GM19438 (cell line): ENCODE results near the gene CDK11A.
"Not testable (repeated sequence)": the region's sequence is repeated elsewhere in the genome, so short reads cannot be mapped to it uniquely, and the experiment has no call there.

Experiments used
- ATAC-seq: cut with Tn5 transposase; IDR thresholded peaks from one replicate; pipeline ENCODE4 v1.9.1; 2021; ENCODE audit warnings: low read depth; ENCODE audit not compliant: unreplicated experiment

CDK11A gene

DNA sequence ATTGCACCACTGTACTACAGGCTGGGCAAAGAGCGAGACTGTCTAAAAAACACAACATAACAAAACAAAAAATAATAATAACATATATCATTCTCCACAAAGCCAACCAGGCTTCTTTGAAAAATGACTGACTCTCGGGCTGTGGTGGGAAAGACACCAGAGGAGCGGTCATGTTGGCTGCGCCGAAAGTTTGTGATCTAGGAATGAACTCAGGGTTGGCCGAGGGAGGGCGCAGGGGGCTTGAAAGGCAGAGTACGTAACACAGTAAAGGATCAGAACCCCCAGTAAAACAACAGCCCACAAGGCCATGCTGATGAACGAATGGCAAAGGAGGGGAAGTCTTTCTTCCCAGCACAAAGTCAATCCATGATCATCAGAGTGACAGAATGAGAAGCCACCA, 36.3 kb downstream of the CDK11A start:
- no peak for ATAC-seq

GRCh38 chr1:1684031-1684681, 40.0 kb downstream of the CDK11A start:
- ATAC-seq, result no peak

- no peak for ATAC-seq
These were observed 40.9 kb downstream of the CDK11A start for GRCh38 chr1:1683104-1683905.

DNA sequence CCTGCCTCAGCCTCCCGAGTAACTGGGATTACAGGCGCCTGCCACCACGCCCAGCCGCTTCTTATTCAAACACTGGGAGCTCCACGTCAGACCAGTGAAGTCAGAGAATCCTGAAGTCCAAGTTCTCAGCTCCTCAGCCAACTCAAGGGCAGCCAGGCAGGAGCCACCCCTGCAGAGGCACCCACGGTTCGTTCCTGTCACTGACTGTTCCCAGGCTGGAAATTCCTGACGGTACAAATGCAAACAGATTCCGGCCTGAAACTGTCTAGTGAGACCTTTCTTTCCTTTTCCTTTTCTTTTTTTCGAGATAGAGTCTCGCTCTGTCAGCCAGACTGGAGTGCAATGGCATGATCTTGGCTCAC, 43.3 kb downstream of the CDK11A start:
- no peak for ATAC-seq

DNA sequence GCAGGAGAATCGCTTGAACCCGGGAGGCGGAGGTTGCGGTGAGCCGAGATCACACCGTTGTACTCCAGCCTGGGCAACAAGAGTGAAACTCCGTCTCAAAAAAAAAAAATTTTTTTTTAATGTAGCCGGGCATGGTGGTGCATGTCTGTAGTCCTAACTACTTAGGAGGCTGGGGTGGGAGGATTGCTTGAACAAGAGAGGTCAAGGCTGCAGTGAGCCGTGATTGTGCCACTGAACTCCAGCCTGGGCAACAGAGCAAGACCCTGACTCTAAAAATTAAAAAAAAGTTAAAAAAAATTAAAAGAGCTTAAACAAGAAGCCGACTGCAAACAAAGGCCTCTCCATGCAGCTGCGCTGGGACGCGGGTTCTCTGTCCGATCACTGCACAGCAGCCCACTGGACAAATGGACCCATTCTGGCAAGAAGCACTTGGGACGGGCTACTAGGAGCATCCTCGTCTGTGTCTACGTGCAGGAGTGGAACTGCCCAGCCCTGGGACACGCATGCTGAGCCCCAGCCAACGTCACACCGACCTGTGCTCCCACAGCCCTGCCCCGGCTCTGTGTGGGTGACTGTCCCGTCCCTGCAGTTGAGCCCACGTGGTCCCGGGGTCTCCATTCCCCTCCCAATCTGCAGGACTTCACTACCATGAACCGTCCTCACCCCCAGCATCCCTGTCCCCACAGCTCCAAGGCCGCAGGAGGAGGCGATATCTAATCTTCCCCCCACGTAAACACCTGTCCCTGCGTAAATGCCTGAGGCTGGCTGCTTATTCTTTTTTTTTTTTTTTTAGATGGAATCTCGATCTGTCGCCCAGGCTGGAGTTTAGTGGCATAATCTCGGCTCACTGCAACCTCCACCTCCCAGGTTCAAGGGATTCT, 43.9 kb downstream of the CDK11A start:
- no peak for ATAC-seq

DNA sequence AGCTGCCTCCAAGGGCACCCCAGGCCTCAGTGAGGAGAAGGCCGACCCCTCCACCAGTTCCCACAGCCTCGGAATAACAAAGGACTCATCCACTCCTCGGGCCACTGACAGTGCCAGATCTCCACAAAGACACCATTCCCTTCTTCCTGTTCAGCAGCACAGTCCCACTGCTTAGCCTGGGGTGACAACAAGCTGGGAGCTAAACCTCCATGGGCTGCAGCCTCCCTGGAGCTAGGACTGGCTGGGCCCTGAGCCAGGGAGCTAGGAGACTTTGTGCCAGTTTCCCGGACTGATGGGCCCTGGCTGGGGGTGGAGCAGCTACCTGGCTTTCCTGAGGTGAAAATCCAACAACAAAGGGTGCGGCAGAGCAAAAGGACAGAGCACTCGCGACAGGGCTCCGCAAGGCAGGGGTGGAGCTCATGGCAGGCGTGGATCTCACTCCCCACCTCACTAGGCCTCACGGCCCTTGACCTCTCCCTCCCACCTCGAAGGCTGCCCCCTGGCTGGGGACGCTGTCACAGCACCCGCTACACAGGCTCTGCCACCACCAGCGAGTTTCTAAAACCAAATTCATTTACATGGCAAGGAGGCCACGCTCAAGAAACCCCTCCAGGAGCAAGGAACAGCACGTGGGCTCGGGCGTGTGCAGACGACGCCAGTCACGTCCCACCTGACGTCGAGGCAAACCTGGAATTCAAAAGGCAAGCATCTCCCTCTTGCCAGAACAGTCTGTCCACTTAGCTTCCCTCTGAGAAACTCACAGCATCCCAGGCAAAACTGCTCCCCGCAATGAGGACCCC, 45.4 kb downstream of the CDK11A start:
- ATAC-seq, result peak; percentile 30

GRCh38 chr1:1677718-1678580, 46.2 kb downstream of the CDK11A start:
- peak; percentile 62 for ATAC-seq

- ATAC-seq, result not testable (repeated sequence)
These were observed 48.1 kb downstream of the CDK11A start for GRCh38 chr1:1676087-1676486.

GRCh38 chr1:1675218-1675617, 48.9 kb downstream of the CDK11A start:
- not testable (repeated sequence) for ATAC-seq

GRCh38 chr1:1674806-1675205, 49.4 kb downstream of the CDK11A start:
- ATAC-seq, result not testable (repeated sequence)

GRCh38 chr1:1672181-1672965, 51.8 kb downstream of the CDK11A start:
- no peak for ATAC-seq

GRCh38 chr1:1671365-1672119, 52.6 kb downstream of the CDK11A start:
- no peak for ATAC-seq

DNA sequence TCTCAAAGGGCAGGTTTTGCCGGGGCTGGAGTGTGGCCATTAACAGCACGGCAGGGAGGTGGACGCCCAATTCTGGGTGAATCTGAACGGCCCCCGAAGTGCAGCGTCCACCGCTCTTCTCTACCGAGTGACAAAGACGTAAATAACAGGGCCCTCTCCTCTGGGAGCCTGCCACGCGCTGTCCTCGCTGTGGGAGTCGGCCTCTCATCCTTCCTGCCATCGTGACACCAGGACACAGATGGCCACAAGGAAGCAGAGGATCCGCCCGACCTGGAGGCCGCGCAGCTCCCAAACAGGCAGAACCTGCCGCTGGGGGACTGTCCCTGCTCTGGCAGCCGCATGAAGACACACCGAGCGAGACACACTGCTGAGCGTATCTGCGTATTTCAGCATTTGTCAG, 53.3 kb downstream of the CDK11A start:
- ATAC-seq, result no peak

GRCh38 chr1:1669468-1670440, 54.4 kb downstream of the CDK11A start:
- ATAC-seq, result no peak

- no peak for ATAC-seq
These were observed 57.6 kb downstream of the CDK11A start for GRCh38 chr1:1666526-1666925.

- no peak for ATAC-seq
These were observed 58.3 kb downstream of the CDK11A start for GRCh38 chr1:1665815-1666251.
